Cardiac septum (tissue), 1 donor: ENCODE measurements around the gene MAP1B. TPM values are rescaled to one million over a fixed set of nuclear protein-coding genes. Genes with fewer than 3 reads are reported as not detected.

Experiments
- DNase-seq: peaks from one replicate; pipeline ENCODE4 v3.0.0-alpha.2; 2020; ENCODE audit warnings: low spot score
- intact Hi-C: fragments of 100-400 bp; cut with DNase I; formaldehyde crosslinking; loops from one replicate; pipeline ENCODE4 v1.14.0; 2022
- microRNA-seq: library from miRNA; unstranded; fragments of <30 nt; microRNA quantifications from one replicate; pipeline ENCODE4 v1.2.0, GENCODE V29; 2020
- total RNA-seq: library from RNA; stranded (reverse); fragmentation: NEBNext Ultra II Directional; extraction: Animal tissue kit (Norgen Biotek cat#: 25700); gene quantifications from one replicate; pipeline ENCODE4 v1.2.1, GENCODE V29; 2021
- donor health status: DM: no; HTN: no; CAD: no.

The MAP1B gene
- total RNA-seq, 1 donor from 2014 or later, result 217 TPM

DNA sequence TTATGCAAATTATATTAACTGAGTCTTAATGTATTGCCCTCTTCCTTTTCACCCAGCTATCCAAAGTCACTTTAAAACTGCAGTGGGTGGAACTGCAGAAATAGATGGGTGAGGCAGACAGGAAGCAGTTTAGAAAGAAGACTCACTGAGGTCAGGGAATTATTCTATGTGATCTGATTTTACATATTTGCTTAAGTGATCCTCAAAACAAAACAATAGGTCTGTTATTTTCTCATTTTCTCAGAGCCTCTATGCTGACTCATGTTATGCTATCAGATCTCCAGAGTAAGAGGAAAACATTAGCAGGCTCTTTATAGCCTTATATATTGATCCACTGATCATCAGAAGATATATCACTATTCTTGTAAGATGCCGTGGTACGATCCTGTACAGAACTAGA is 149.3 kb downstream of the MAP1B start:
- intact Hi-C loops, result no loop called here
- no peak for DNase-seq

Small RNAs within 50 kb of the gene (microRNA-seq; reads per million reads assigned to microRNA genes)
- not detected for gene MIR4803

Other genes with a start within 250 kb of the MAP1B start
- 60.4 TPM for gene MRPS27, start 212.8 kb downstream of the MAP1B start, total RNA-seq
- gene PTCD2, start 212.9 kb downstream of the MAP1B start, total RNA-seq, result 17.3 TPM